HL-60 (cell line): ENCODE results near the gene SGPP2.

Experiments
- DNase-seq, 2 experiments: peaks; one replicate each; pipeline ENCODE4 v3.0.0-alpha.2; 2010 to 2020; ENCODE audit warnings: low read depth in 1 of 2, low spot score in 1 of 2
- H3K27ac ChIP-seq: fragments of 250-450 bp; sonication (Bioruptor Pico); replicated peaks from 2 replicates; pipeline ENCODE4 v1.5.1; 2020; ENCODE audit warnings: mild to moderate bottlenecking, moderate library complexity
- H3K27me3 ChIP-seq: fragments of 250-450 bp; sonication (Bioruptor Pico); 2 replicates; pipeline ENCODE4 v1.5.1; 2021; ENCODE audit warnings: mild to moderate bottlenecking, moderate library complexity; ENCODE audit not compliant: insufficient read depth, poor library complexity, severe bottlenecking
- H3K4me3 ChIP-seq: replicated peaks from 2 replicates; pipeline ENCODE4 v1.5.1; 2011; ENCODE audit warnings: mild to moderate bottlenecking, control low read depth, low read length; ENCODE audit not compliant: insufficient read depth
- GABPA ChIP-seq: IDR thresholded peaks from 2 replicates; pipeline ENCODE4 v1.6.1; 2012; ENCODE audit warnings: low read depth
- POLR2AphosphoS5 ChIP-seq: IDR thresholded peaks from 2 replicates; pipeline ENCODE4 v1.6.1; 2012; ENCODE audit warnings: low read depth
- REST ChIP-seq: IDR thresholded peaks from 2 replicates; pipeline ENCODE4 v1.6.1; 2012; ENCODE audit warnings: low read depth; ENCODE audit not compliant: insufficient replicate concordance
- SPI1 ChIP-seq: IDR thresholded peaks from 2 replicates; pipeline ENCODE4 v1.6.1; 2012; ENCODE audit warnings: low read depth, mild to moderate bottlenecking, borderline replicate concordance
- TF ChIP-seq, protein P1 (sequence below): IDR thresholded peaks from one replicate; pipeline ENCODE4 v1.5.1; 2011; ENCODE audit warnings: low read length, control low read depth, inconsistent platforms; ENCODE audit not compliant: insufficient read depth

SGPP2 gene

DNA sequence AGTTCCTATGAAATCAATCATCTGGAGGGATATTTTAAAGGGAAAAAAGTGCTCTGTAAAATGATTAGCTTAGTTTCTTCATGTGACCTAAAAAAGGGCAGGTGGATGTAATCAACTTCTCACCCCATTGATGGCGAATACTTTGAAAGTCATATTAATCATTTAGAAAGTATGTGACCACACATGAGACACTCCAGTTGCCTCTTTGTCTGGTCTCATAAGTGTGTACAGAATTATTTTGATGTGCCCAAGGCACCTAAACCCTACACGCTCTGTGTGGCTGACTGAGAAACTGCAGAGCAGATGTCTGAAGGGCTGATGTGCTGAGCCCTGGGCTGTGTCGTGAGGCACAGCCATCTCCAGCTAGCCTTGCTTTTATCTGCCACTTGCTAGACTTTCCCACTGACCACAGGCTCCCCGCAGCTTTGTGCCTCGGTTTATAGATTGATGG, 26.9 kb downstream of the SGPP2 start:
- Histone ChIP-seq H3K27ac (no peak overlapping the region), H3K4me3 (no peak overlapping the region), H3K27me3 (no peaks in the 10 kb centered on the region)
- no peak for DNase-seq
- no peak for TF ChIP-seq GABPA
- TF ChIP-seq, protein P1, sequence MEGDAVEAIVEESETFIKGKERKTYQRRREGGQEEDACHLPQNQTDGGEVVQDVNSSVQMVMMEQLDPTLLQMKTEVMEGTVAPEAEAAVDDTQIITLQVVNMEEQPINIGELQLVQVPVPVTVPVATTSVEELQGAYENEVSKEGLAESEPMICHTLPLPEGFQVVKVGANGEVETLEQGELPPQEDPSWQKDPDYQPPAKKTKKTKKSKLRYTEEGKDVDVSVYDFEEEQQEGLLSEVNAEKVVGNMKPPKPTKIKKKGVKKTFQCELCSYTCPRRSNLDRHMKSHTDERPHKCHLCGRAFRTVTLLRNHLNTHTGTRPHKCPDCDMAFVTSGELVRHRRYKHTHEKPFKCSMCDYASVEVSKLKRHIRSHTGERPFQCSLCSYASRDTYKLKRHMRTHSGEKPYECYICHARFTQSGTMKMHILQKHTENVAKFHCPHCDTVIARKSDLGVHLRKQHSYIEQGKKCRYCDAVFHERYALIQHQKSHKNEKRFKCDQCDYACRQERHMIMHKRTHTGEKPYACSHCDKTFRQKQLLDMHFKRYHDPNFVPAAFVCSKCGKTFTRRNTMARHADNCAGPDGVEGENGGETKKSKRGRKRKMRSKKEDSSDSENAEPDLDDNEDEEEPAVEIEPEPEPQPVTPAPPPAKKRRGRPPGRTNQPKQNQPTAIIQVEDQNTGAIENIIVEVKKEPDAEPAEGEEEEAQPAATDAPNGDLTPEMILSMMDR, result no peak
- no peak for TF ChIP-seq REST
- TF ChIP-seq POLR2AphosphoS5, result no peak
- TF ChIP-seq SPI1, result no peak

DNA sequence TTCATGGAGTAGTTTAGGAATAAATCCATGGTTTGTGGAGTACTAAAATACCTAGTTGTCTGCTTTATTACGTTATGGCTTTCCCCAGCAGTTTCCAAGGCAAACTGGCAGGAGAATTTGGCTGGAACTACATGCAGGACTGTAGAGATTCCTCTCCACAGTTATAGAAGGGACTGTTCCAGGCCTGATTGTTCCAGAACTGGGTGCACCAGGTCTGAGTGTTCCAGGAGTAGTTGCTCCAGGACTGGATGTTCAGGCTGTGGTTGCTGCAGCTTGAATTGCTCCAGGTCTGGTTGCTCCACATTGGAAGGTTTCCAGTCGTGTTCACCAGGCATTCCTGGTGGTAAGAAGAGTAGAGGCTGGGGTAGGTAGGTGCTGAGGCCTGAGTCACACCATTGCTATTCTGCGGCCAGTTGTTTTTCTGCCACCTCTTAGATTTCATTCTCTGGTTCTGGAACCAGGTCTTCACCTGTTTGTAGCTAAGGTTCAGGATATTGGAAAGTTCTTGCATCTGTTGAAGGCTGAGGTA, 28.1 kb downstream of the SGPP2 start:
- no peak overlapping the region for H3K27ac ChIP-seq
- no peak overlapping the region for H3K4me3 ChIP-seq
- TF ChIP-seq GABPA (no peak), POLR2AphosphoS5 (no peak), REST (no peak), SPI1 (no peak)
- TF ChIP-seq, protein P1, result no peak
- DNase-seq, result no peak
- no peaks in the 10 kb centered on the region for H3K27me3 ChIP-seq

GRCh38 chr2:222456479-222457077, 32.2 kb downstream of the SGPP2 start:
- TF ChIP-seq, protein P1, result no peak
- TF ChIP-seq REST (no peak), POLR2AphosphoS5 (no peak), SPI1 (no peak), GABPA (no peak)
- Histone ChIP-seq H3K27me3 (no peaks in the 10 kb centered on the region), H3K4me3 (no peak overlapping the region), H3K27ac (no peak overlapping the region)
- no peak for DNase-seq
